B cell (primary cell): ENCODE measurements around the gene ELAVL2. TPM values are rescaled to one million over a fixed set of nuclear protein-coding genes. Genes with fewer than 3 reads are reported as not detected.

Experiments
- ATAC-seq: fragments of 200-7000 bp; cut with Tn5 transposase; one replicate; pipeline ENCODE4 v1.10.0; 2021; ENCODE audit warnings: low read depth, mild to moderate bottlenecking, moderate number of reproducible peaks, moderate library complexity
- CTCF ChIA-PET: fragments of 350-600 bp; sonication (Branson Sonifier 250); formaldehyde crosslinking; loops from one replicate; lab custom pipeline; 2021; ENCODE audit warnings: antibody characterized with exemption, inconsistent platforms; lab: Charles Lee
- POLR2A ChIA-PET: fragments of 350-600 bp; sonication (Branson Sonifier 250); formaldehyde crosslinking; loops from one replicate; lab custom pipeline; 2021; ENCODE audit warnings: antibody characterized with exemption; lab: Charles Lee
- DNase-seq: peaks from one replicate; pipeline ENCODE4 v3.0.0; 2013
- H2AFZ ChIP-seq: 2 replicates; pipeline ENCODE4 v1.6.1; 2012; ENCODE audit warnings: mild to moderate bottlenecking, low read depth, low read length; ENCODE audit not compliant: insufficient read depth, poor library complexity, severe bottlenecking
- H3K27ac ChIP-seq, 2 donors: 1 replicate in 1 of 2; 2 replicates in 1 of 2; pipeline ENCODE4 v1.5.1; 2012 to 2013; ENCODE audit warnings: low read length in 2 of 2, mild to moderate bottlenecking in 2 of 2, moderate library complexity in 1 of 2
- H3K27me3 ChIP-seq, 4 experiments: fragments of 200-600 bp in 1 of 4; sonication (generic) in 1 of 4; replicated peaks in 1 of 4; 1 replicate in 2 of 4; 2 replicates in 2 of 4; pipeline versions ENCODE4 v1.6.1 to v1.7.0; 2013 to 2016; ENCODE audit warnings: low read length in 3 of 4, mild to moderate bottlenecking in 2 of 4, mixed read lengths in 1 of 4, moderate library complexity in 1 of 4; ENCODE audit not compliant: insufficient read depth in 4 of 4, control insufficient read depth in 3 of 4; ENCODE audit errors: control extremely low read depth in 1 of 4
- H3K36me3 ChIP-seq, 2 experiments: replicated peaks in 1 of 2; 1 replicate in 1 of 2; 2 replicates in 1 of 2; pipeline versions ENCODE4 v1.6.1 to v1.7.1; 2013; ENCODE audit warnings: low read length in 1 of 2; ENCODE audit not compliant: insufficient read depth in 2 of 2, control insufficient read depth in 1 of 2; ENCODE audit errors: control extremely low read depth in 1 of 2, extremely low read depth in 1 of 2
- H3K4me1 ChIP-seq, 2 donors: fragments of 200-600 bp in 1 of 2; sonication (generic) in 1 of 2; 1 replicate in 1 of 2; 2 replicates in 1 of 2; pipeline versions ENCODE4 v1.5.1 to v1.6.1; 2013 to 2017; ENCODE audit warnings: low read length in 2 of 2; ENCODE audit not compliant: control insufficient read depth in 2 of 2, insufficient read depth in 2 of 2
- H3K4me2 ChIP-seq: replicated peaks from 2 replicates; pipeline ENCODE3; 2012; ENCODE audit warnings: mild to moderate bottlenecking, low read depth, low read length; ENCODE audit not compliant: poor library complexity, severe bottlenecking
- H3K4me3 ChIP-seq, 5 experiments: fragments of 200-600 bp in 1 of 5; sonication (generic) in 1 of 5; 1 replicate in 3 of 5; 2 replicates in 2 of 5; pipeline versions ENCODE4 v1.5.1 to v1.7.0; 2011 to 2016; ENCODE audit warnings: low read length in 4 of 5, mild to moderate bottlenecking in 4 of 5, low read depth in 2 of 5, control low read depth in 1 of 5, moderate library complexity in 1 of 5; ENCODE audit not compliant: insufficient read depth in 1 of 5; ENCODE audit errors: control extremely low read depth in 1 of 5, extremely low read depth in 1 of 5
- H3K79me2 ChIP-seq: fragments of 200-600 bp; sonication (generic); one replicate; pipeline ENCODE4 v1.6.0; 2016; ENCODE audit warnings: low read length; ENCODE audit not compliant: control insufficient read depth, insufficient read depth
- H3K9ac ChIP-seq: fragments of 200-600 bp; sonication (generic); 2 replicates; pipeline ENCODE4 v1.6.1; 2017; ENCODE audit warnings: mild to moderate bottlenecking, low read length, moderate library complexity
- H3K9me3 ChIP-seq, 3 donors: one replicate each; pipeline versions ENCODE4 v1.6.1 to v1.7.1; 2013; ENCODE audit warnings: low read length in 2 of 3; ENCODE audit not compliant: control insufficient read depth in 2 of 3, insufficient read depth in 1 of 3; ENCODE audit errors: control extremely low read depth in 1 of 3
- H4K20me1 ChIP-seq: 2 replicates; pipeline ENCODE4 v1.6.0; 2012; ENCODE audit warnings: mild to moderate bottlenecking, low read length; ENCODE audit not compliant: insufficient read depth, control insufficient read depth, poor library complexity, severe bottlenecking
- H3K27ac Mint-ChIP-seq: one replicate; pipeline ENCODE4 v1.8.0; 2021; ENCODE audit warnings: mixed read lengths
- H3K27me3 Mint-ChIP-seq: one replicate; pipeline ENCODE4 v1.8.0; 2021; ENCODE audit warnings: mixed read lengths
- H3K4me1 Mint-ChIP-seq: one replicate; pipeline ENCODE4 v1.8.0; 2021; ENCODE audit warnings: mixed read lengths
- H3K4me3 Mint-ChIP-seq: one replicate; pipeline ENCODE4 v1.8.0; 2021; ENCODE audit warnings: mixed read lengths
- H3K9me3 Mint-ChIP-seq: one replicate; pipeline ENCODE4 v1.8.0; 2022; ENCODE audit warnings: mixed read lengths; ENCODE audit not compliant: insufficient read depth
- CTCF ChIP-seq: fragments of 200-600 bp; IDR thresholded peaks from one replicate; pipeline ENCODE4 v1.8.0; 2022; ENCODE audit warnings: antibody characterized with exemption, mild to moderate bottlenecking
- EZH2 ChIP-seq: IDR thresholded peaks from 2 replicates; pipeline ENCODE4 v1.6.1; 2012; ENCODE audit warnings: borderline replicate concordance, low read depth, mild to moderate bottlenecking, moderate library complexity, low read length; ENCODE audit not compliant: insufficient read depth, poor library complexity, severe bottlenecking
- WGBS: methylation state at CpG from one replicate; pipeline ENCODE4 v1.1.5; 2013; ENCODE audit warnings: missing lambda C conversion rate; ENCODE audit not compliant: insufficient coverage; 5-methylcytosine and 5-hydroxymethylcytosine counted together
- intact Hi-C: fragments of 100-400 bp; cut with micrococcal nuclease; formaldehyde crosslinking; loops from one replicate; pipeline ENCODE4 v1.10.0; 2022
- polyA plus RNA-seq: library from polyadenylated mRNA; depleted of rRNA; stranded (reverse); fragments of >200 nt; gene quantifications from 2 replicates; pipeline ENCODE4 v1.2.3, GENCODE V29; 2012
- total RNA-seq, 2 donors: library from RNA; stranded (reverse); fragments of 120-200 nt in 1 of 2; gene quantifications; 1 replicate in 1 of 2; 2 replicates in 1 of 2; pipeline versions ENCODE4 v1.2.3 to v1.2.4, GENCODE V29; 2013 to 2022

ELAVL2 gene
- total and polyA plus RNA-seq, 2 donors (not counting 1 experiment from before 2014, with no cell fraction given) = not detected

GRCh38 chr9:23746317-23746716 lies 79.7 kb downstream of the ELAVL2 start:
- POLR2A ChIA-PET = no interaction called here
- Mint-ChIP-seq H3K27me3 (no peaks in the 10 kb centered on the region), H3K4me1 (no peaks in the 10 kb centered on the region), H3K27ac (no peak overlapping the region), H3K9me3 (no peaks in the 10 kb centered on the region), H3K4me3 (no peak overlapping the region)
- no peaks in the 10 kb centered on the region for H3K27me3 ChIP-seq
- TF ChIP-seq EZH2 (no peak), CTCF (no peak)
- H3K36me3 ChIP-seq = no peaks in the 10 kb centered on the region
- WGBS = 50% methylated on average over 1 of the region's 2 CpGs
- no peaks in the 10 kb centered on the region for H3K79me2 ChIP-seq
- CTCF ChIA-PET = no interaction called here
- H2AFZ ChIP-seq = no peak overlapping the region
- H3K9ac ChIP-seq = no peak overlapping the region
- H3K4me2 ChIP-seq = no peak overlapping the region
- DNase-seq (no peak), ATAC-seq (no peak)
- no peak overlapping the region for H3K4me3 ChIP-seq
- H3K4me1 ChIP-seq = no peaks in the 10 kb centered on the region
- intact Hi-C loops = no loop called here
- no peaks in the 10 kb centered on the region for H3K9me3 ChIP-seq
- H4K20me1 ChIP-seq = no peaks in the 10 kb centered on the region
- H3K27ac ChIP-seq = no peak overlapping the region

GRCh38 chr9:23743036-23743435 lies 83.0 kb downstream of the ELAVL2 start:
- H3K79me2 ChIP-seq = no peaks in the 10 kb centered on the region
- ChIA-PET POLR2A (no interaction called here), CTCF (interaction anchor here (0.7 kb wide), 1 partner anchor 1643 kb away, joined by 3 read pairs; no protein-coding TSS in a partner anchor)
- peaks cover 0 to 2% (median 0%) of the 10 kb centered on the region in 3 donors for H3K9me3 ChIP-seq
- no peaks in the 10 kb centered on the region for H3K36me3 ChIP-seq
- H3K27me3 Mint-ChIP-seq = no peaks in the 10 kb centered on the region
- intact Hi-C loops = no loop called here
- peaks cover 2% of the 10 kb centered on the region for H3K9me3 Mint-ChIP-seq
- no peak overlapping the region for H3K27ac ChIP-seq
- no peaks in the 10 kb centered on the region for H3K27me3 ChIP-seq
- H4K20me1 ChIP-seq = no peaks in the 10 kb centered on the region
- H3K9ac ChIP-seq = no peak overlapping the region
- no peak overlapping the region for H3K4me3 ChIP-seq
- DNase-seq (no peak), ATAC-seq (no peak)
- no peak for TF ChIP-seq CTCF
- no peak for TF ChIP-seq EZH2
- no peak overlapping the region for H2AFZ ChIP-seq
- H3K4me1 ChIP-seq = no peaks in the 10 kb centered on the region
- no peaks in the 10 kb centered on the region for H3K4me1 Mint-ChIP-seq
- no peak overlapping the region for H3K4me3 Mint-ChIP-seq
- no peak overlapping the region for H3K4me2 ChIP-seq
- H3K27ac Mint-ChIP-seq = no peak overlapping the region
- 63% methylated on average over 2 of the region's 3 CpGs for WGBS
